Liver (tissue), 9 donors: ENCODE data around the gene PXDN. TPM values are rescaled to one million over a fixed set of nuclear protein-coding genes. Genes with fewer than 3 reads are reported as not detected.

ENCODE experiments used
- DNase-seq: peaks from one replicate; pipeline ENCODE4 v3.0.0-alpha.2; 2017; ENCODE audit warnings: low spot score
- H3K27ac ChIP-seq, 2 donors: one replicate each; pipeline ENCODE4 v1.7.0; 2013; ENCODE audit warnings: inconsistent platforms in 2 of 2, low read length in 2 of 2, control low read depth in 1 of 2, low read depth in 1 of 2, mild to moderate bottlenecking in 1 of 2
- H3K27me3 ChIP-seq, 4 donors: one replicate each; pipeline versions ENCODE4 v1.6.1 to v1.7.0; 2013; ENCODE audit warnings: low read length in 3 of 4, inconsistent platforms in 1 of 4, mild to moderate bottlenecking in 1 of 4, moderate library complexity in 1 of 4; ENCODE audit not compliant: control insufficient read depth in 4 of 4, insufficient read depth in 4 of 4
- H3K36me3 ChIP-seq, 4 donors: one replicate each; pipeline versions ENCODE4 v1.6.1 to v1.7.0; 2013; ENCODE audit warnings: low read length in 3 of 4, mild to moderate bottlenecking in 3 of 4, low read depth in 1 of 4, moderate library complexity in 1 of 4; ENCODE audit not compliant: control insufficient read depth in 4 of 4, insufficient read depth in 3 of 4
- H3K4me1 ChIP-seq, 4 donors: one replicate each; pipeline versions ENCODE4 v1.6.1 to v1.7.0; 2013; ENCODE audit warnings: low read length in 3 of 4, mild to moderate bottlenecking in 3 of 4, moderate library complexity in 1 of 4; ENCODE audit not compliant: control insufficient read depth in 4 of 4, insufficient read depth in 4 of 4
- H3K4me3 ChIP-seq, 3 donors: one replicate each; pipeline versions ENCODE4 v1.6.1 to v1.7.0; 2013; ENCODE audit warnings: low read length in 3 of 3, control low read depth in 1 of 3, low read depth in 1 of 3, mild to moderate bottlenecking in 1 of 3
- H3K9ac ChIP-seq, 2 donors: one replicate each; pipeline ENCODE4 v1.7.0; 2013; ENCODE audit warnings: low read length in 2 of 2, mild to moderate bottlenecking in 2 of 2, moderate library complexity in 2 of 2, control low read depth in 1 of 2, low read depth in 1 of 2
- H3K9me3 ChIP-seq, 4 donors: one replicate each; pipeline versions ENCODE4 v1.6.1 to v1.7.0; 2013; ENCODE audit warnings: low read length in 3 of 4; ENCODE audit not compliant: control insufficient read depth in 4 of 4
- CTCF ChIP-seq: fragments of 150-350 bp; IDR thresholded peaks from 2 replicates; pipeline ENCODE4 v1.5.1; 2017; ENCODE audit warnings: improper control_type of control experiment, low read depth, low read length; ENCODE audit not compliant: missing input control
- EGR1 ChIP-seq, 2 donors: IDR thresholded peaks; 2 replicates each; pipeline ENCODE4 v1.6.1; 2016 to 2018; ENCODE audit warnings: antibody characterized with exemption in 2 of 2, low read depth in 2 of 2
- FOXA1 ChIP-seq: IDR thresholded peaks from 2 replicates; pipeline ENCODE4 v1.6.1; 2016; ENCODE audit warnings: antibody characterized with exemption
- FOXA2 ChIP-seq: IDR thresholded peaks from 2 replicates; pipeline ENCODE4 v1.6.1; 2016; ENCODE audit warnings: antibody characterized with exemption
- GABPA ChIP-seq, 2 donors: IDR thresholded peaks in 1 of 2; conservative IDR thresholded peaks in 1 of 2; 2 replicates each; pipeline ENCODE4 v1.6.1; 2016; ENCODE audit warnings: antibody characterized with exemption in 2 of 2, mild to moderate bottlenecking in 1 of 2, moderate library complexity in 1 of 2
- HNF4A ChIP-seq, 2 donors: conservative IDR thresholded peaks; 2 replicates each; pipeline ENCODE4 v1.6.1; 2016; ENCODE audit warnings: antibody characterized with exemption in 2 of 2, mild to moderate bottlenecking in 2 of 2
- HNF4G ChIP-seq: IDR thresholded peaks from 2 replicates; pipeline ENCODE4 v1.6.1; 2016; ENCODE audit warnings: antibody characterized with exemption
- JUND ChIP-seq, 2 donors: IDR thresholded peaks; 2 replicates each; pipeline ENCODE4 v1.6.1; 2016; ENCODE audit warnings: antibody characterized with exemption in 2 of 2
- NR2F2 ChIP-seq: IDR thresholded peaks from 2 replicates; pipeline ENCODE4 v1.6.1; 2016; ENCODE audit warnings: antibody characterized with exemption
- RAD21 ChIP-seq, 2 donors: IDR thresholded peaks; 2 replicates each; pipeline ENCODE4 v1.6.1; 2016; ENCODE audit warnings: antibody characterized with exemption in 2 of 2, mild to moderate bottlenecking in 2 of 2
- REST ChIP-seq: IDR thresholded peaks from 2 replicates; pipeline ENCODE4 v1.6.1; 2016; ENCODE audit warnings: antibody characterized with exemption, mild to moderate bottlenecking
- RXRA ChIP-seq, 2 donors: IDR thresholded peaks; 2 replicates each; pipeline ENCODE4 v1.6.1; 2017 to 2018; ENCODE audit warnings: antibody characterized with exemption in 2 of 2, mild to moderate bottlenecking in 1 of 2
- SP1 ChIP-seq: IDR thresholded peaks from 2 replicates; pipeline ENCODE4 v1.6.1; 2018; ENCODE audit warnings: antibody characterized with exemption, mild to moderate bottlenecking
- TAF1 ChIP-seq: conservative IDR thresholded peaks from 2 replicates; pipeline ENCODE4 v1.6.1; 2016; ENCODE audit warnings: antibody characterized with exemption, mild to moderate bottlenecking
- YY1 ChIP-seq: IDR thresholded peaks from 2 replicates; pipeline ENCODE4 v1.6.1; 2016; ENCODE audit warnings: antibody characterized with exemption, mild to moderate bottlenecking
- ZBTB33 ChIP-seq: IDR thresholded peaks from 2 replicates; pipeline ENCODE4 v1.6.1; 2016; ENCODE audit warnings: antibody characterized with exemption
- WGBS: extraction: QIAGEN DNeasy Blood & Tissue Kit; methylation state at CpG from one replicate; pipeline ENCODE4 v1.1.7; 2013; 5-methylcytosine and 5-hydroxymethylcytosine counted together
- polyA plus RNA-seq, 2 donors: library from polyadenylated mRNA; stranded (reverse) in 1 of 2; unstranded in 1 of 2; fragments of 200-250 nt in 1 of 2; fragments of >200 nt in 1 of 2; fragmentation: Nextera tagmentation in 1 of 2; extraction: Ambion mirVana in 1 of 2; gene quantifications; one replicate each; pipeline versions ENCODE4 v1.2.1 to v1.2.3, GENCODE V29; 2013 to 2015
- total RNA-seq, 2 donors: library from RNA; depleted of rRNA; stranded (reverse); fragments of >200 nt; gene quantifications; one replicate each; pipeline ENCODE4 v1.2.3, GENCODE V29; 2014
- TF ChIP-seq, protein P1 (sequence below): IDR thresholded peaks from 2 replicates; pipeline ENCODE4 v1.6.1; 2016; ENCODE audit warnings: antibody characterized with exemption
- TF ChIP-seq, protein P2 (sequence below): IDR thresholded peaks from 2 replicates; pipeline ENCODE4 v1.6.1; 2016; ENCODE audit warnings: antibody characterized with exemption
- donor health status: healthy.
- donor health status: healthy.
- donor health status: healthy.
- donor health status: healthy.
- donor health status: healthy.

PXDN gene
- total and polyA plus RNA-seq, 4 donors = 4.2 to 21.5 (median 16.9) TPM

- DNase-seq = no peak
- Histone ChIP-seq H3K27me3 (peaks cover 0 to 5% (median 0%) of the 10 kb centered on the region in 4 donors), H3K9ac (no peak overlapping the region), H3K4me1 (no peaks in the 10 kb centered on the region), H3K4me3 (no peak overlapping the region), H3K36me3 (no peaks in the 10 kb centered on the region), H3K27ac (no peak overlapping the region), H3K9me3 (no peaks in the 10 kb centered on the region)
- TF ChIP-seq ZBTB33 = no peak
- no peak for TF ChIP-seq RAD21 (IDR thresholded peaks at IDR 0.05)
- no peak for TF ChIP-seq RXRA (IDR thresholded peaks at IDR 0.05)
- no peak for TF ChIP-seq GABPA (IDR thresholded peaks at IDR 0.05 in 1 of 2, conservative IDR thresholded peaks at IDR 0.05 in 1 of 2)
- no peak for TF ChIP-seq EGR1 (IDR thresholded peaks at IDR 0.05; ENCODE audit: low read depth in 2 of 2)
- no peak for TF ChIP-seq FOXA1
- no peak for TF ChIP-seq YY1
- TF ChIP-seq, protein P1, sequence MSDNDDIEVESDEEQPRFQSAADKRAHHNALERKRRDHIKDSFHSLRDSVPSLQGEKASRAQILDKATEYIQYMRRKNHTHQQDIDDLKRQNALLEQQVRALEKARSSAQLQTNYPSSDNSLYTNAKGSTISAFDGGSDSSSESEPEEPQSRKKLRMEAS = no peak
- TF ChIP-seq SP1 = no peak
- TF ChIP-seq HNF4A (conservative IDR thresholded peaks at IDR 0.05) = no peak
- TF ChIP-seq, protein P2, sequence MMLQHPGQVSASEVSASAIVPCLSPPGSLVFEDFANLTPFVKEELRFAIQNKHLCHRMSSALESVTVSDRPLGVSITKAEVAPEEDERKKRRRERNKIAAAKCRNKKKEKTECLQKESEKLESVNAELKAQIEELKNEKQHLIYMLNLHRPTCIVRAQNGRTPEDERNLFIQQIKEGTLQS = no peak
- TF ChIP-seq NR2F2 = no peak
- TF ChIP-seq TAF1 = no peak
- no peak for TF ChIP-seq JUND (IDR thresholded peaks at IDR 0.05)
- no peak for TF ChIP-seq REST
- no peak for TF ChIP-seq HNF4G
- TF ChIP-seq CTCF = no peak
- TF ChIP-seq FOXA2 = no peak
- 93% methylated on average over 11 of the region's 11 CpGs for WGBS
Measured at GRCh38 chr2:1688161-1688560, 56.2 kb downstream of the PXDN start.
